ENCODE data around the gene PCGF3. TPM values are rescaled to one million over a fixed set of nuclear protein-coding genes. Genes with fewer than 3 reads are reported as not detected.

Gene PCGF3
- total and polyA plus RNA-seq, 2 donors from 2014 or later, result 21.7 to 59.6 TPM

DNA sequence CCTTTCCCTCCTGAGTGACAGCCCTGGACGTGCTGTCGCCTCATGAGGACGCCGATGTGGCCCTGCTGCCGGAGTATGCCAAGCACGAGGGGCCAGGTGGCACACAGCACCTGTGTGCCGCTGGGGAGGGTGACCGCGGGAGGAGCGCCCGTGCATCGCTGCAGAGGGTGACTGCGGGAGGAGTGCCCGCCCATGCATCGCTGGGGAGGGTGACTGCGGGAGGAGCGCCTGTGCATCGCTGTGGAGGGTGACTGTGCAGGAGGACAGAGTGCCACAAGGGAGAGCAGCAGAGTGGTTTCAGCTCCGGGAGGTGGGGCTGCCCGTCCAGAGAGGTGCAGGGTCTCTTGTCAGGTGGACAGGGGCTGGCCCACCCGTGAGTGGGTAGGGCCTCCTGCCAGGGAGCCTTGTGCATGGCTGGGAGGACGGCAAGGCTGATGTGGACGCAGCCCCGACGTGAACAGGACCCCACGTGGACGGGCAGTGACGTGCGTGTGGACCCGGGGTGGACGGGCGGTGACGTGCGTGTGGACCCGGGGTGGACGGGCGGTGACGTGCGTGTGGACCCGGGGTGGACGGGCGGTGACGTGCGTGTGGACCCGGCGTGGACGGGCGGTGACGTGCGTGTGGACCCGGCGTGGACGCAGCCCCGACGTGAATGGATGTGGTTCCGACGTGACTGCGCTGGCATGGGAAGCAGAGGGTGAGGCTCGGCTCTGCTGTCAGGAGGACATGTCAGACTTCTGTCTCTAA is 14.7 kb downstream of the PCGF3 start:
- Histone ChIP-seq H3K4me3 (ENCODE audit: low read length in 3 of 3) (no peak overlapping the region), H3K9ac (ENCODE audit: low read length in 3 of 3) (no peak overlapping the region), H3K4me1 (ENCODE audit: control insufficient read depth in 2 of 3, insufficient read depth in 2 of 3, low read depth in 1 of 3, low read length in 3 of 3) (peaks cover 0 to 17% (median 0%) of the 10 kb centered on the region in 3 donors), H3K27me3 (ENCODE audit: control insufficient read depth, insufficient read depth, low read length) (no peaks in the 10 kb centered on the region), H3K27ac (ENCODE audit: low read depth in 2 of 2, low read length in 2 of 2) (peak overlapping the region in 1 of 2 donors; percentile 32), H3K36me3 (ENCODE audit: control insufficient read depth in 2 of 3, insufficient read depth in 3 of 3, low read length in 3 of 3) (no peaks in the 10 kb centered on the region), H3K9me3 (ENCODE audit: control insufficient read depth in 2 of 3, insufficient read depth in 1 of 3, low read length in 3 of 3) (no peaks in the 10 kb centered on the region)
- TF ChIP-seq, protein P1, sequence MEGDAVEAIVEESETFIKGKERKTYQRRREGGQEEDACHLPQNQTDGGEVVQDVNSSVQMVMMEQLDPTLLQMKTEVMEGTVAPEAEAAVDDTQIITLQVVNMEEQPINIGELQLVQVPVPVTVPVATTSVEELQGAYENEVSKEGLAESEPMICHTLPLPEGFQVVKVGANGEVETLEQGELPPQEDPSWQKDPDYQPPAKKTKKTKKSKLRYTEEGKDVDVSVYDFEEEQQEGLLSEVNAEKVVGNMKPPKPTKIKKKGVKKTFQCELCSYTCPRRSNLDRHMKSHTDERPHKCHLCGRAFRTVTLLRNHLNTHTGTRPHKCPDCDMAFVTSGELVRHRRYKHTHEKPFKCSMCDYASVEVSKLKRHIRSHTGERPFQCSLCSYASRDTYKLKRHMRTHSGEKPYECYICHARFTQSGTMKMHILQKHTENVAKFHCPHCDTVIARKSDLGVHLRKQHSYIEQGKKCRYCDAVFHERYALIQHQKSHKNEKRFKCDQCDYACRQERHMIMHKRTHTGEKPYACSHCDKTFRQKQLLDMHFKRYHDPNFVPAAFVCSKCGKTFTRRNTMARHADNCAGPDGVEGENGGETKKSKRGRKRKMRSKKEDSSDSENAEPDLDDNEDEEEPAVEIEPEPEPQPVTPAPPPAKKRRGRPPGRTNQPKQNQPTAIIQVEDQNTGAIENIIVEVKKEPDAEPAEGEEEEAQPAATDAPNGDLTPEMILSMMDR (IDR thresholded peaks at IDR 0.05; ENCODE audit: borderline replicate concordance, extremely low read depth, insufficient read depth), result no peak
- intact Hi-C loops (cut with DNase I), result no loop called here
- no peak for FAIRE-seq
- no peak for DNase-seq

DNA sequence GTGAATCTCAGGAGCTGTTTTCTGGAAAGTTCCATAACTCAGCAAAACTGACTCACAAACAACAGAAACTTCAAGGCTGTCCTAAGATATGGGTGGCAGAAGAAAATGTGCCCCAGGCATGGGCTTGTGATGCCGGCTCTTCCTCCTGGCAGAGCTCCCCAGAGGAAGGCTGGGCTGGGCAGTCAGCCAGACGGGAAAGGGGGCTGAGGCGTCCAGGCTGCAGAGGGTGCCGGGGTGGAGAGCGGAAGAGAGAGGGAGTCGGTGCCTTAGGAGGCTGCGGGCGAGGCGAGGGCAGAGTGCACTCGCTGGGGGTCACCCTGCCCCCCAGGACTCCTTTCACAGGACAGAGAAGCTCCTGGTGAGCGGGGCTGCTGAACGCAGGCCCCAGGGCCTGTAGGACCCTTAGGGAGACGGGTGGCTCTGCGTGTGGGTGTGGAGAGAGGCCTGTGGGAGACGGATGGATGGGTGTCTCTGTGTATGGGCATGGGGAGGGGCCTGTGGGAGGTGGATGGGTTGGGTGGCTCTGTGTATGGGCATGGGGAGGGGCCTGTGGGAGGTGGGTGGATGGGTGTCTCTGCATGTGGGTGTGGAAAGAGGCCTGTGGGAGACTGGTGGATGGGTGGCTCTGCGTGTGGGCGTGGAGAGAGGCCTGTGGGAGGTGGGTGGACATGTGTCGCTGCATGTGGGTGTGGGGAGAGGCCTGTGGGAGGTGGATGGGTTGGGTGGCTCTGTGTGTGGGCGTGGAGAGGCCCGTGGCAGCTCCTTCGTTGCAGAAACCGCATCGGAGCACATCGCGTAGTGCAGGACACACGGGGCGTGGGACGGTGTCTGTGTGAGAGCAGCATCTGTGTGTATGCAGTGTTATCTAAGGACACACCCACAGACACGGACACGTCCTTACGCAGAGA is 15.9 kb downstream of the PCGF3 start:
- TF ChIP-seq, protein P1 (IDR thresholded peaks at IDR 0.05; ENCODE audit: borderline replicate concordance, extremely low read depth, insufficient read depth), result no peak
- no peaks in the 10 kb centered on the region for H3K9me3 ChIP-seq (ENCODE audit: control insufficient read depth in 2 of 3, insufficient read depth in 1 of 3, low read length in 3 of 3)
- H3K27me3 ChIP-seq (ENCODE audit: control insufficient read depth, insufficient read depth, low read length), result no peaks in the 10 kb centered on the region
- H3K9ac ChIP-seq (ENCODE audit: low read length in 3 of 3), result no peak overlapping the region
- FAIRE-seq (no peak), DNase-seq (peak in 1 of 5 donors; percentile 91)
- intact Hi-C loops (cut with DNase I), result no loop called here
- no peaks in the 10 kb centered on the region for H3K36me3 ChIP-seq (ENCODE audit: control insufficient read depth in 2 of 3, insufficient read depth in 3 of 3, low read length in 3 of 3)
- H3K4me1 ChIP-seq (ENCODE audit: control insufficient read depth in 2 of 3, insufficient read depth in 2 of 3, low read depth in 1 of 3, low read length in 3 of 3), result peaks cover 0 to 21% (median 2%) of the 10 kb centered on the region in 3 donors
- no peak overlapping the region for H3K27ac ChIP-seq (ENCODE audit: low read depth in 2 of 2, low read length in 2 of 2)
- no peak overlapping the region for H3K4me3 ChIP-seq (ENCODE audit: low read length in 3 of 3)

DNA sequence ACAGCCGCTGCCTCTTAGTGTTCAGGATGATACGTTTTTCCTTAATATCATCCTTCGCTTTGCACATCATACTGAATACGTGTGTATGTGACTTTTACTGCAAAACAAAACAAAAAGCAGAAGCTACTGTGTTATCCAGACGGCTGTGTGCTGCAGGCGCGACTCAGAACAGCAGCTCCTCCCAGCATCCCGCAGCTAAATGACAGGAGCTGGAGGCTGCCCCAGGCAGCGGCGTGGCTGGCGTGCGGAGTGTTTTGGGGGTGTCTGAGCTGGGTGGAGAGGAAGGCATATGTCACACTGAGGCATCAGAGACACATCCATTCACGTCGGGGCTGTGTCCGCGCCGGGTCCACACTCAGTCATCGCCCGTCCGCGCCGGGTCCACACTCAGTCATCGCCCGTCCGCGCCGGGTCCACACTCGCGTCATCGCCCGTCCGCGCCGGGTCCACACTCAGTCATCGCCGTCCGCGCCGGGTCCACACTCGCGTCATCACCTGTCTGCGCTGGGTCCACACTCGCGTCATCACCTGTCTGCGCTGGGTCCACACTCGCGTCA is 16.6 kb downstream of the PCGF3 start:
- H3K4me1 ChIP-seq (ENCODE audit: control insufficient read depth in 2 of 3, insufficient read depth in 2 of 3, low read depth in 1 of 3, low read length in 3 of 3), result peaks cover 0 to 25% (median 3%) of the 10 kb centered on the region in 3 donors
- H3K9ac ChIP-seq (ENCODE audit: low read length in 3 of 3), result no peak overlapping the region
- H3K4me3 ChIP-seq (ENCODE audit: low read length in 3 of 3), result no peak overlapping the region
- no peaks in the 10 kb centered on the region for H3K36me3 ChIP-seq (ENCODE audit: control insufficient read depth in 2 of 3, insufficient read depth in 3 of 3, low read length in 3 of 3)
- H3K27ac ChIP-seq (ENCODE audit: low read depth in 2 of 2, low read length in 2 of 2), result no peak overlapping the region
- FAIRE-seq (no peak), DNase-seq (no peak)
- TF ChIP-seq, protein P1 (IDR thresholded peaks at IDR 0.05; ENCODE audit: borderline replicate concordance, extremely low read depth, insufficient read depth), result no peak
- H3K9me3 ChIP-seq (ENCODE audit: control insufficient read depth in 2 of 3, insufficient read depth in 1 of 3, low read length in 3 of 3), result no peaks in the 10 kb centered on the region
- H3K27me3 ChIP-seq (ENCODE audit: control insufficient read depth, insufficient read depth, low read length), result no peaks in the 10 kb centered on the region
- intact Hi-C loops (cut with DNase I), result no loop called here

Data from kidney (tissue), 14 donors.